NT2/D1 (cell line): ENCODE results near the gene FOXP4.

Experiments used
- DNase-seq: peaks from one replicate; pipeline ENCODE4 v3.0.0-alpha.2; 2011; ENCODE audit warnings: low read depth, low spot score
- H3K27me3 ChIP-seq: 2 replicates; pipeline ENCODE4 v1.6.0; 2011; ENCODE audit warnings: mild to moderate bottlenecking; ENCODE audit not compliant: insufficient read length, insufficient read depth
- H3K36me3 ChIP-seq: 2 replicates; pipeline ENCODE4 v1.6.1; 2011; ENCODE audit warnings: mild to moderate bottlenecking, low read length, mixed read lengths; ENCODE audit not compliant: insufficient read depth, insufficient read length
- H3K4me1 ChIP-seq: 2 replicates; pipeline ENCODE4 v1.5.1; 2011; ENCODE audit not compliant: insufficient read depth, insufficient read length
- H3K4me3 ChIP-seq: 2 replicates; pipeline ENCODE4 v1.5.1; 2011; ENCODE audit warnings: low read depth; ENCODE audit not compliant: insufficient read length
- H3K9ac ChIP-seq: 2 replicates; pipeline ENCODE4 v1.6.0; 2011; ENCODE audit warnings: low read depth; ENCODE audit not compliant: insufficient read length
- H3K9me3 ChIP-seq: 2 replicates; pipeline ENCODE4 v1.5.1; 2011; ENCODE audit warnings: mild to moderate bottlenecking, low read length; ENCODE audit not compliant: insufficient read depth
- SUZ12 ChIP-seq: IDR thresholded peaks from 2 replicates; pipeline ENCODE4 v1.6.1; 2011; ENCODE audit not compliant: insufficient read length, insufficient read depth; ENCODE audit errors: extremely low read depth
- YY1 ChIP-seq: IDR thresholded peaks from 2 replicates; pipeline ENCODE4 v1.6.1; 2011; ENCODE audit not compliant: insufficient read length, insufficient read depth
- ZNF274 ChIP-seq: IDR thresholded peaks from 2 replicates; pipeline ENCODE4 v1.6.1; 2011; ENCODE audit warnings: mild to moderate bottlenecking, low read depth, low read length

Gene FOXP4

DNA sequence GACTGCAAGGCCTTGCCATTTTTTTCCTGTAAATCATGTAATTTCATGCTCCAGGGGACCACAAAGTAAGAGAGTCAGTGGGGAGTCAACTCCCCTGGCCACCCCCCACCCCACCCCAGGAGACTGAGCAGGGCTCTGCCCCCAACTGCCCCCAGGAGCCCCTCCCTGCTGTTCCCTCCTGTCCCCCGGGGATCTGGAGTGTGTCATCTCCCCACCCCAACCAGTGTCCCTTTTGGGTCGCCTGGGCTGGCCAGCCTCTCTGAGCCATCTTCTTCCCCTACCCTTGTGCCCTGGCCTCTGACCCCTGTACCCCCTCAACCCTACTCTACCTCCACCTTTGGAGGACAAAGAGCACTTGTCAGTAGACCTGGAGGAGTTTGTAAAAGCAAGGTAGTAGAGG is 29.4 kb downstream of the FOXP4 start:
- no peak for DNase-seq
- H3K4me1 ChIP-seq: peaks cover 22% of the 10 kb centered on the region

GRCh38 chr6:41576667-41577066 is 30.5 kb downstream of the FOXP4 start:
- no peak for DNase-seq
- Histone ChIP-seq H3K9ac (no peak overlapping the region), H3K4me3 (no peak overlapping the region), H3K4me1 (peaks cover 24% of the 10 kb centered on the region), H3K36me3 (no peaks in the 10 kb centered on the region), H3K27me3 (peaks cover 8% of the 10 kb centered on the region), H3K9me3 (no peaks in the 10 kb centered on the region)
- TF ChIP-seq YY1: no peak
- no peak for TF ChIP-seq SUZ12
- no peak for TF ChIP-seq ZNF274

More for the DNA sequence above, 29.4 kb downstream of the FOXP4 start:
- Histone ChIP-seq H3K9me3 (no peaks in the 10 kb centered on the region), H3K9ac (no peak overlapping the region), H3K4me3 (no peak overlapping the region), H3K36me3 (no peaks in the 10 kb centered on the region), H3K27me3 (peaks cover 4% of the 10 kb centered on the region)
- TF ChIP-seq ZNF274 (no peak), YY1 (no peak), SUZ12 (no peak)

DNA sequence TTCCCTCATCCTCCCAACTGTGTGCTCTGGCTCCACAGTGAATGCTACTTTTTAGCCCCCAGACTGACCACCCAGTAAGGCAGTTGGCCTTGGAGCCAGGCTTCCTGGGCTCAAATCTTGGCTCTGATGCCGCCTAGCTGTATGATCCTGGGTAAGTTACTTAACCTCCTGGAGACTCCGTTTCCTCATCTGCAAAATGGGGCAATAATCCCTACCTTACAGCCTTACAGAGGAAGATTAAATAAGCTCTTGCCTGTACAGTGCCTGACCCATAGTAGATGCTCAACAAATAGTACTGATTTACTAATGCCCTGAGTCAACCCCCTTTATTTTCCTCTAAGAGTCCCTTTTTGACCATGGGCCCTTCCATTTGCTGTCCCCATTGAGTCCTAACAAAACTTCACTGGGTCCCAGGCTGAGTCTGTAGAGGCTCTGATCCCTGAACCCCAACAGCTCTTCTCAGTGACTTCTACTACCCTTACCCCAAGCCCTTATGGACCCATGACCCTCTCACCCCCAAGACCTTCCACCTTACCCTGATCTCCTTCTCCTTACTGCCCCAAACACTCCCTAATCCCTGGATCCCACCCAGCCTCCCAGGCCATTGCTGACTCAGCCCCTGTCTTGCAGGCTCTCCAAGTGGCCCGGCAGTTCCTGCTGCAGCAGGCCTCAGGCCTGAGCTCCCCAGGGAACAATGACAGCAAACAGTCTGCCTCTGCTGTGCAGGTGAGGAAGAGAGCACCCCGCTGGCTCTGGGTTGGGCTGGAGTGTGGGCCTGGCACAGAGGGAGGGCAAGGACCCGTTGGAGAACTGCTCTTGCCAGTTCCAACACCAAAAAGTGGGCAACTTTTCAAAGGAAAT is 31.4 kb downstream of the FOXP4 start:
- TF ChIP-seq SUZ12 (no peak), YY1 (no peak), ZNF274 (no peak)
- no peaks in the 10 kb centered on the region for H3K36me3 ChIP-seq
- no peak for DNase-seq
- H3K4me1 ChIP-seq: peaks cover 23% of the 10 kb centered on the region
- peak overlapping the region; percentile 15 for H3K4me3 ChIP-seq
- no peaks in the 10 kb centered on the region for H3K9me3 ChIP-seq
- H3K27me3 ChIP-seq: peaks cover 8% of the 10 kb centered on the region
- peak overlapping the region; percentile 56 for H3K9ac ChIP-seq

DNA sequence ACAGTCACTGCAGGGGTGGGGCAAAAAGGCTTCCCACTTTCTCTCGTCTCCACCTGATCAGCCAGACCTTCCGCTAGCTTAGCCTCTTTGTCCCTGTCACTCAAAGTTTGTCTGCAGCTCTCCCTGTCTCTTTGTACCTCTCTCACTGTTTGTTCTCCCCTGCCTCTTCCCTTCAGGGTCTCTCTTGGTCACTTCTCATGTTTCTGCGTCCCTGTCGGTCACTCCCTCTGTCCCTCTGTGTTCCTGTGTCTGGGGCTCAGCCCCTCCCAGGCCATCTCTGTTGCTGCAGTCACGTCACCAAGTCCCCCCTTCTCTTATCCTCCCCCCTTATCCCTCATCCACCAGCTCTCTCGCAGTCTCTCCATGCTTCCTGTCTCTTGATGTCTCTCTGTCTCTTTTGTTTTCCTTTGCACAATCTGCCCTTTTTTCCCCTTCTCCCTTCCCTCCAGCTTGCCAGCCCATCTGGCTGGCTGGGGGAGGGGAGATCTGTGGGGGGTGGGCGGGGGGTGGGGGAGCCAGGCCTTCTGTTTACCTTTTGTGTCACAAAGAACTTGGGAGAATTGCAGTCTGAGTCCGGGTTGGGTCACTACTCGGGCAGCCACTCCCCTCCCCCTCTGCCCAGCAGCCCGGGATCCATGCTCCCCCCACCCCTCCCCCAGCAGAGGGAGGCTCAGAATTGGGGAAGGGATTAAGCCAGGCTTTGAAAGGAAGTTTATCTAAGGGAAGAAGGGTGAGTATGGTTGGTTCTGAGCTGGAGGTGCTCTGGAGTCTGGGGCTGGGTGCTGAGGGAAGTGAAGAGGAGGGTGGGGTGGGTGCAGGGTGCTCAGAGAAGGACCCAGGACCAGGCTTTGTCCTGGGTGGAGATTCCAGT is 32.3 kb downstream of the FOXP4 start:
- no peaks in the 10 kb centered on the region for H3K36me3 ChIP-seq
- H3K4me1 ChIP-seq: peaks cover 21% of the 10 kb centered on the region
- peak; percentile 85 for DNase-seq

DNA sequence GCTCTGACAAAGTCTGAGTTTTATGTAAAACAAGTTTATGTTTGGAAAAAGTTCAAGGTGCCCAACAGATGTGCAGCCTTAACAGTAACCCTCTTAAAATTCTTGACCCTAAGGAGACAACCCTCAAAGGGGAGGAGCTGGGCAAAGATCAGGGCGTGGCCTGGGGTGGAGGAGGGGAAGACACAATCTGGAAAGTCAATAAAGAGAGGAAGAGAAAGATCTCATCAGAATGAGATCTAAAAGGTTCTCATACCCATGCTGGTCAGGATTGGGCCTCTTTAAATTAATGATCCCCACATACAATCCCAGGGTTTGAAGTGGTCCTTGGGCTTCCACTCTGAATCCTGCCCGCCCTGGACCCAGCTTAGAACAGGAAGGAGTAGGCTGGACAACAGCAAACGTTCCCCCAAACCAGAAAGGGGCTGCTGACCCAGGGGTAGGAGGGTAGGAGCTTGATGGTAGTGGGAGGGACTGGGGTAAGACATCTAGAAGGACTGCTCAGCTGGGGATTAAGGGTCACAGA is 33.0 kb downstream of the FOXP4 start:
- no peak overlapping the region for H3K4me3 ChIP-seq
- H3K4me1 ChIP-seq: peaks cover 21% of the 10 kb centered on the region
- no peak for DNase-seq
- peak overlapping the region; percentile 9 for H3K9ac ChIP-seq
- H3K36me3 ChIP-seq: no peaks in the 10 kb centered on the region
- TF ChIP-seq ZNF274 (no peak), SUZ12 (no peak), YY1 (no peak)
- no peaks in the 10 kb centered on the region for H3K9me3 ChIP-seq
- peaks cover 8% of the 10 kb centered on the region for H3K27me3 ChIP-seq

More for the DNA sequence above, 32.3 kb downstream of the FOXP4 start:
- Histone ChIP-seq H3K9ac (peak overlapping the region; percentile 56), H3K4me3 (peak overlapping the region; percentile 15), H3K27me3 (peaks cover 8% of the 10 kb centered on the region), H3K9me3 (no peaks in the 10 kb centered on the region)
- TF ChIP-seq YY1 (no peak), SUZ12 (no peak)

GRCh38 chr6:41580690-41581089 is 34.5 kb downstream of the FOXP4 start:
- Histone ChIP-seq H3K9ac (no peak overlapping the region), H3K4me3 (no peak overlapping the region), H3K9me3 (no peaks in the 10 kb centered on the region), H3K27me3 (peaks cover 8% of the 10 kb centered on the region), H3K36me3 (no peaks in the 10 kb centered on the region), H3K4me1 (peaks cover 31% of the 10 kb centered on the region)
- no peak for DNase-seq
- no peak for TF ChIP-seq YY1
- TF ChIP-seq SUZ12: no peak
- no peak for TF ChIP-seq ZNF274

GRCh38 chr6:41581381-41581991 is 35.3 kb downstream of the FOXP4 start:
- H3K36me3 ChIP-seq: no peaks in the 10 kb centered on the region
- no peaks in the 10 kb centered on the region for H3K9me3 ChIP-seq
- TF ChIP-seq ZNF274 (no peak), YY1 (no peak), SUZ12 (no peak)
- peaks cover 28% of the 10 kb centered on the region for H3K4me1 ChIP-seq
- H3K4me3 ChIP-seq: no peak overlapping the region
- no peak overlapping the region for H3K9ac ChIP-seq
- no peak for DNase-seq
- H3K27me3 ChIP-seq: peaks cover 8% of the 10 kb centered on the region
